Liver (tissue), 9 donors: ENCODE data around the gene RNPEPL1. TPM values are rescaled to one million over a fixed set of nuclear protein-coding genes. Genes with fewer than 3 reads are reported as not detected.

ENCODE experiments used
- DNase-seq: peaks from one replicate; pipeline ENCODE4 v3.0.0-alpha.2; 2017; ENCODE audit warnings: low spot score
- H3K27ac ChIP-seq, 2 donors: one replicate each; pipeline ENCODE4 v1.7.0; 2013; ENCODE audit warnings: inconsistent platforms in 2 of 2, low read length in 2 of 2, control low read depth in 1 of 2, low read depth in 1 of 2, mild to moderate bottlenecking in 1 of 2
- H3K27me3 ChIP-seq, 4 donors: one replicate each; pipeline versions ENCODE4 v1.6.1 to v1.7.0; 2013; ENCODE audit warnings: low read length in 3 of 4, inconsistent platforms in 1 of 4, mild to moderate bottlenecking in 1 of 4, moderate library complexity in 1 of 4; ENCODE audit not compliant: control insufficient read depth in 4 of 4, insufficient read depth in 4 of 4
- H3K36me3 ChIP-seq, 4 donors: one replicate each; pipeline versions ENCODE4 v1.6.1 to v1.7.0; 2013; ENCODE audit warnings: low read length in 3 of 4, mild to moderate bottlenecking in 3 of 4, low read depth in 1 of 4, moderate library complexity in 1 of 4; ENCODE audit not compliant: control insufficient read depth in 4 of 4, insufficient read depth in 3 of 4
- H3K4me1 ChIP-seq, 4 donors: one replicate each; pipeline versions ENCODE4 v1.6.1 to v1.7.0; 2013; ENCODE audit warnings: low read length in 3 of 4, mild to moderate bottlenecking in 3 of 4, moderate library complexity in 1 of 4; ENCODE audit not compliant: control insufficient read depth in 4 of 4, insufficient read depth in 4 of 4
- H3K4me3 ChIP-seq, 3 donors: one replicate each; pipeline versions ENCODE4 v1.6.1 to v1.7.0; 2013; ENCODE audit warnings: low read length in 3 of 3, control low read depth in 1 of 3, low read depth in 1 of 3, mild to moderate bottlenecking in 1 of 3
- H3K9ac ChIP-seq, 2 donors: one replicate each; pipeline ENCODE4 v1.7.0; 2013; ENCODE audit warnings: low read length in 2 of 2, mild to moderate bottlenecking in 2 of 2, moderate library complexity in 2 of 2, control low read depth in 1 of 2, low read depth in 1 of 2
- H3K9me3 ChIP-seq, 4 donors: one replicate each; pipeline versions ENCODE4 v1.6.1 to v1.7.0; 2013; ENCODE audit warnings: low read length in 3 of 4; ENCODE audit not compliant: control insufficient read depth in 4 of 4
- CTCF ChIP-seq: fragments of 150-350 bp; IDR thresholded peaks from 2 replicates; pipeline ENCODE4 v1.5.1; 2017; ENCODE audit warnings: improper control_type of control experiment, low read depth, low read length; ENCODE audit not compliant: missing input control
- EGR1 ChIP-seq, 2 donors: IDR thresholded peaks; 2 replicates each; pipeline ENCODE4 v1.6.1; 2016 to 2018; ENCODE audit warnings: antibody characterized with exemption in 2 of 2, low read depth in 2 of 2
- FOXA1 ChIP-seq: IDR thresholded peaks from 2 replicates; pipeline ENCODE4 v1.6.1; 2016; ENCODE audit warnings: antibody characterized with exemption
- FOXA2 ChIP-seq: IDR thresholded peaks from 2 replicates; pipeline ENCODE4 v1.6.1; 2016; ENCODE audit warnings: antibody characterized with exemption
- GABPA ChIP-seq, 2 donors: IDR thresholded peaks in 1 of 2; conservative IDR thresholded peaks in 1 of 2; 2 replicates each; pipeline ENCODE4 v1.6.1; 2016; ENCODE audit warnings: antibody characterized with exemption in 2 of 2, mild to moderate bottlenecking in 1 of 2, moderate library complexity in 1 of 2
- HNF4A ChIP-seq, 2 donors: conservative IDR thresholded peaks; 2 replicates each; pipeline ENCODE4 v1.6.1; 2016; ENCODE audit warnings: antibody characterized with exemption in 2 of 2, mild to moderate bottlenecking in 2 of 2
- HNF4G ChIP-seq: IDR thresholded peaks from 2 replicates; pipeline ENCODE4 v1.6.1; 2016; ENCODE audit warnings: antibody characterized with exemption
- JUND ChIP-seq, 2 donors: IDR thresholded peaks; 2 replicates each; pipeline ENCODE4 v1.6.1; 2016; ENCODE audit warnings: antibody characterized with exemption in 2 of 2
- MAX ChIP-seq: IDR thresholded peaks from 2 replicates; pipeline ENCODE4 v1.6.1; 2016; ENCODE audit warnings: antibody characterized with exemption
- RAD21 ChIP-seq, 2 donors: IDR thresholded peaks; 2 replicates each; pipeline ENCODE4 v1.6.1; 2016; ENCODE audit warnings: antibody characterized with exemption in 2 of 2, mild to moderate bottlenecking in 2 of 2
- RXRA ChIP-seq, 2 donors: IDR thresholded peaks; 2 replicates each; pipeline ENCODE4 v1.6.1; 2017 to 2018; ENCODE audit warnings: antibody characterized with exemption in 2 of 2, mild to moderate bottlenecking in 1 of 2
- TAF1 ChIP-seq: conservative IDR thresholded peaks from 2 replicates; pipeline ENCODE4 v1.6.1; 2016; ENCODE audit warnings: antibody characterized with exemption, mild to moderate bottlenecking
- ZBTB33 ChIP-seq: IDR thresholded peaks from 2 replicates; pipeline ENCODE4 v1.6.1; 2016; ENCODE audit warnings: antibody characterized with exemption
- WGBS: extraction: QIAGEN DNeasy Blood & Tissue Kit; methylation state at CpG from one replicate; pipeline ENCODE4 v1.1.7; 2013; 5-methylcytosine and 5-hydroxymethylcytosine counted together
- polyA plus RNA-seq, 2 donors: library from polyadenylated mRNA; stranded (reverse) in 1 of 2; unstranded in 1 of 2; fragments of 200-250 nt in 1 of 2; fragments of >200 nt in 1 of 2; fragmentation: Nextera tagmentation in 1 of 2; extraction: Ambion mirVana in 1 of 2; gene quantifications; one replicate each; pipeline versions ENCODE4 v1.2.1 to v1.2.3, GENCODE V29; 2013 to 2015
- total RNA-seq, 2 donors: library from RNA; depleted of rRNA; stranded (reverse); fragments of >200 nt; gene quantifications; one replicate each; pipeline ENCODE4 v1.2.3, GENCODE V29; 2014
- donor health status: healthy.
- donor health status: healthy.
- donor health status: healthy.
- donor health status: healthy.
- donor health status: healthy.

Gene RNPEPL1
- total and polyA plus RNA-seq, 4 donors = 24.8 to 43.9 (median 29.4) TPM

GRCh38 chr2:240622531-240623235 lies 54.4 kb downstream of the RNPEPL1 start:
- Histone ChIP-seq H3K36me3 (no peaks in the 10 kb centered on the region), H3K4me3 (no peak overlapping the region), H3K4me1 (peaks cover 0 to 2% (median 0%) of the 10 kb centered on the region in 4 donors), H3K27ac (no peak overlapping the region), H3K9ac (no peak overlapping the region), H3K27me3 (no peaks in the 10 kb centered on the region), H3K9me3 (peaks cover 0 to 2% (median 0%) of the 10 kb centered on the region in 4 donors)
- no peak for TF ChIP-seq EGR1 (IDR thresholded peaks at IDR 0.05; ENCODE audit: low read depth in 2 of 2)
- TF ChIP-seq MAX = no peak
- TF ChIP-seq HNF4G = no peak
- no peak for TF ChIP-seq FOXA1
- no peak for TF ChIP-seq JUND (IDR thresholded peaks at IDR 0.05)
- TF ChIP-seq FOXA2 = no peak
- TF ChIP-seq HNF4A (conservative IDR thresholded peaks at IDR 0.05) = no peak
- no peak for TF ChIP-seq RAD21 (IDR thresholded peaks at IDR 0.05)
- TF ChIP-seq ZBTB33 = no peak
- TF ChIP-seq RXRA (IDR thresholded peaks at IDR 0.05) = no peak
- 64% methylated on average over 37 of the region's 37 CpGs for WGBS
- DNase-seq = no peak

GRCh38 chr2:240623531-240624010 lies 55.3 kb downstream of the RNPEPL1 start:
- no peak overlapping the region for H3K9ac ChIP-seq
- H3K9me3 ChIP-seq = no peaks in the 10 kb centered on the region
- no peaks in the 10 kb centered on the region for H3K27me3 ChIP-seq
- H3K4me1 ChIP-seq = peaks cover 0 to 2% (median 0%) of the 10 kb centered on the region in 4 donors
- H3K36me3 ChIP-seq = no peaks in the 10 kb centered on the region
- TF ChIP-seq HNF4A (conservative IDR thresholded peaks at IDR 0.05) (no peak), GABPA (IDR thresholded peaks at IDR 0.05 in 1 of 2, conservative IDR thresholded peaks at IDR 0.05 in 1 of 2) (no peak), JUND (IDR thresholded peaks at IDR 0.05) (no peak), MAX (no peak), FOXA2 (no peak), TAF1 (no peak), CTCF (no peak)
- H3K27ac ChIP-seq = no peak overlapping the region
- DNase-seq = no peak
- H3K4me3 ChIP-seq = no peak overlapping the region
- WGBS = 80% methylated on average over 10 of the region's 10 CpGs
